ENCODE measurements around the gene LHFPL6. TPM values are rescaled to one million over a fixed set of nuclear protein-coding genes. Genes with fewer than 3 reads are reported as not detected.
A peak's percentile ranks its signal among the peaks of the same experiment; 100 is the strongest.

LHFPL6 gene
- total RNA-seq, 6 donors from 2014 or later: 22.2 to 113 (median 51.8) TPM

DNA sequence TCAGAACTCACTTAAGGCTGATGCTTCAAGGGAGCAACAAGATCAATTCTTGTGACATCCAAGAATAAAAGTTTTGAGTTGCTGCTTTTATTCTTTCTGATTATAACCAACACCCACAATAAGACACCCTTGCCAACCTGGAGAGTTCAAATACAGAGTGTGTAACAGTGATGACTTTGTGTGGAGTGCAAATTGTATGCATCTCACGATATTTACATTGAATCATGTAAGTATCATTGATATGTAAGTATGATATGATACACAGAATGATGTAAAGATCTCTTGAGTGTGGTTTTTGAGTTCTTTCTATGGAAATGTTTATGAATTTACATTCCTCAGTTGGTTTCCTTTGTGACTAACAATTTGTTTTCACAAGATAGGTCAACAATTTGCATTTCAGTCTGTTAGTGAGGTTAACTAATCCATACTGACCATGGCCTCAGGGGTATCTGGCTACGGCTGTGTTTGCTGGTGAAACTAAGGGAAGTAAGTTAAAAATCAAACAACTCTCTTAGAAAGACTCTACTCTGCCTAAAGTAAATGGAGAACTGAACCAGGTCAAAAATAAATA, 12.4 kb downstream of the LHFPL6 start:
- H3K4me1 ChIP-seq: peaks cover 0 to 15% (median 7%) of the 10 kb centered on the region in 4 donors
- TF ChIP-seq POLR2A (IDR thresholded peaks at IDR 0.05) (no peak), EP300 (IDR thresholded peaks at IDR 0.05) (no peak), POLR2AphosphoS5 (IDR thresholded peaks at IDR 0.05) (no peak)
- TF ChIP-seq, protein P1, sequence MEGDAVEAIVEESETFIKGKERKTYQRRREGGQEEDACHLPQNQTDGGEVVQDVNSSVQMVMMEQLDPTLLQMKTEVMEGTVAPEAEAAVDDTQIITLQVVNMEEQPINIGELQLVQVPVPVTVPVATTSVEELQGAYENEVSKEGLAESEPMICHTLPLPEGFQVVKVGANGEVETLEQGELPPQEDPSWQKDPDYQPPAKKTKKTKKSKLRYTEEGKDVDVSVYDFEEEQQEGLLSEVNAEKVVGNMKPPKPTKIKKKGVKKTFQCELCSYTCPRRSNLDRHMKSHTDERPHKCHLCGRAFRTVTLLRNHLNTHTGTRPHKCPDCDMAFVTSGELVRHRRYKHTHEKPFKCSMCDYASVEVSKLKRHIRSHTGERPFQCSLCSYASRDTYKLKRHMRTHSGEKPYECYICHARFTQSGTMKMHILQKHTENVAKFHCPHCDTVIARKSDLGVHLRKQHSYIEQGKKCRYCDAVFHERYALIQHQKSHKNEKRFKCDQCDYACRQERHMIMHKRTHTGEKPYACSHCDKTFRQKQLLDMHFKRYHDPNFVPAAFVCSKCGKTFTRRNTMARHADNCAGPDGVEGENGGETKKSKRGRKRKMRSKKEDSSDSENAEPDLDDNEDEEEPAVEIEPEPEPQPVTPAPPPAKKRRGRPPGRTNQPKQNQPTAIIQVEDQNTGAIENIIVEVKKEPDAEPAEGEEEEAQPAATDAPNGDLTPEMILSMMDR (IDR thresholded peaks at IDR 0.05): no peak
- WGBS, 2 donors: 39 to 67% methylated on average over 2 of the region's 2 CpGs
- H3K4me3 ChIP-seq: no peak overlapping the region
- H3K27ac ChIP-seq: no peak overlapping the region
- H3K36me3 ChIP-seq: peaks cover 0 to 3% (median 0%) of the 10 kb centered on the region in 4 donors
- no peaks in the 10 kb centered on the region for H3K27me3 ChIP-seq
- ATAC-seq (ENCODE audit: low FRiP score in 2 of 2): no peak
- DNase-seq: no peak
- H3K9me3 ChIP-seq: no peaks in the 10 kb centered on the region

- Histone ChIP-seq H3K27ac (no peak overlapping the region), H3K4me3 (no peak overlapping the region), H3K9me3 (no peaks in the 10 kb centered on the region), H3K4me1 (peaks cover 0 to 16% (median 11%) of the 10 kb centered on the region in 4 donors), H3K27me3 (no peaks in the 10 kb centered on the region), H3K36me3 (no peaks in the 10 kb centered on the region)
- TF ChIP-seq, protein P1 (IDR thresholded peaks at IDR 0.05): no peak
- TF ChIP-seq POLR2AphosphoS5 (IDR thresholded peaks at IDR 0.05) (no peak), EP300 (IDR thresholded peaks at IDR 0.05) (no peak), POLR2A (IDR thresholded peaks at IDR 0.05) (no peak)
- DNase-seq (no peak), ATAC-seq (ENCODE audit: low FRiP score in 2 of 2) (no peak)
- WGBS, 2 donors: 31 to 49% methylated on average over 2 of the region's 2 CpGs
These were observed 14.6 kb downstream of the LHFPL6 start for GRCh38 chr13:39588384-39588783.

DNA sequence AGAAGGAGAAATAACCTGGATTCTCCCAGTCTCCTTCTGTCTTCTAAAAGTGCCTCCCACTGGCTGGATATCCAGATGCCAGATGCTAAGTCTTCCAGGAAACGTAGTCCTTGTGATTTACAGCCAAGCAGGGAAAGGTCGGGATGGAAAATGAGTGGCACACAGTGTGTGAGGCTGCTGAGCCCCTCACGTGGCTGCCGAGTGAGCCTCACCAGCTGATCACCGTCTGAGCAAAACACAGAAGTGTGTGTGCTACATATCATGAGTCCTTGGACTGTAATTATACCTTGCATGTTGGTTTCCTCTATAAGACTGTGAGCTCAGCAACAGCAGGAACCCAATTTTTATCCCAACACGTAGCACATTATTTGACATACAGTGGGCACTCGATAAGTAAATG, 15.1 kb downstream of the LHFPL6 start:
- 76% methylated on average over 7 of the region's 7 CpGs for WGBS, 2 donors
- H3K27ac ChIP-seq: no peak overlapping the region
- H3K36me3 ChIP-seq: no peaks in the 10 kb centered on the region
- H3K27me3 ChIP-seq: no peaks in the 10 kb centered on the region
- H3K4me1 ChIP-seq: peaks cover 0 to 16% (median 11%) of the 10 kb centered on the region in 4 donors
- no peak for TF ChIP-seq EP300 (IDR thresholded peaks at IDR 0.05)
- ATAC-seq (ENCODE audit: low FRiP score in 2 of 2) (no peak), DNase-seq (peak in 1 of 2 donors; percentile 3)
- H3K4me3 ChIP-seq: no peak overlapping the region
- no peaks in the 10 kb centered on the region for H3K9me3 ChIP-seq

GRCh38 chr13:39586958-39587605, 15.9 kb downstream of the LHFPL6 start:
- Histone ChIP-seq H3K27me3 (no peaks in the 10 kb centered on the region), H3K9me3 (no peaks in the 10 kb centered on the region), H3K4me1 (peaks cover 0 to 16% (median 12%) of the 10 kb centered on the region in 4 donors), H3K36me3 (no peaks in the 10 kb centered on the region), H3K4me3 (no peak overlapping the region), H3K27ac (no peak overlapping the region)
- TF ChIP-seq POLR2A (IDR thresholded peaks at IDR 0.05) (no peak), POLR2AphosphoS5 (IDR thresholded peaks at IDR 0.05) (no peak), EP300 (IDR thresholded peaks at IDR 0.05) (no peak)
- TF ChIP-seq, protein P1 (IDR thresholded peaks at IDR 0.05): no peak
- no peak for DNase-seq
- ATAC-seq (ENCODE audit: low FRiP score in 2 of 2): no peak
- 77 to 89% methylated on average over 5 of the region's 5 CpGs for WGBS, 2 donors

- Histone ChIP-seq H3K36me3 (no peaks in the 10 kb centered on the region), H3K27ac (no peak overlapping the region), H3K4me1 (peaks cover 0 to 16% (median 13%) of the 10 kb centered on the region in 4 donors), H3K4me3 (no peak overlapping the region), H3K9me3 (no peaks in the 10 kb centered on the region), H3K27me3 (no peaks in the 10 kb centered on the region)
- WGBS, 2 donors: 79 to 83% methylated on average over 1 of the region's 1 CpG
- DNase-seq: no peak
- no peak for TF ChIP-seq EP300 (IDR thresholded peaks at IDR 0.05)
- TF ChIP-seq POLR2A (IDR thresholded peaks at IDR 0.05): no peak
- no peak for TF ChIP-seq POLR2AphosphoS5 (IDR thresholded peaks at IDR 0.05)
- TF ChIP-seq, protein P1 (IDR thresholded peaks at IDR 0.05): no peak
- ATAC-seq (ENCODE audit: low FRiP score in 2 of 2): no peak
These were observed 16.8 kb downstream of the LHFPL6 start for GRCh38 chr13:39586151-39586550.

Measured in upper lobe of left lung (tissue), 6 donors.